Endothelial cell of umbilical vein (primary cell): Measurements from ENCODE around the gene SGPL1. TPM values are rescaled to one million over a fixed set of nuclear protein-coding genes. Genes with fewer than 3 reads are reported as not detected.

Experiments used
- BruUV-seq: library from RNA; stranded (reverse); fragments of 400-500 nt; replicated peaks from 2 replicates; lab custom pipeline; 2021; lab: Mats Ljungman, UMichigan
- CTCF ChIA-PET: fragments of 300-600, 350-600 bp; sonication (Branson Sonifier 250); formaldehyde crosslinking; loops from one replicate; lab custom pipeline; 2021; ENCODE audit warnings: antibody characterized with exemption, inconsistent platforms; lab: Charles Lee
- POLR2A ChIA-PET: fragments of 300-600, 350-600 bp; sonication (Branson Sonifier 250); formaldehyde crosslinking; loops from one replicate; lab custom pipeline; 2021; ENCODE audit warnings: antibody characterized with exemption, inconsistent platforms; lab: Charles Lee
- DNase-seq: peaks from one replicate; pipeline ENCODE4 v3.0.0-alpha.2; 2011; ENCODE audit warnings: low read depth, low spot score
- FAIRE-seq: peaks from 2 replicates; lab custom pipeline; 2011; peaks lifted over from hg19 to GRCh38; lab: Jason Lieb, UNC
- H2AFZ ChIP-seq: 2 replicates; pipeline ENCODE4 v1.6.0; 2012; ENCODE audit warnings: low read depth, low read length, control low read depth, inconsistent platforms
- H3K27ac ChIP-seq: 2 replicates; pipeline ENCODE4 v1.5.1; 2011; ENCODE audit warnings: low read depth, mild to moderate bottlenecking, control low read depth, low read length, moderate library complexity; ENCODE audit not compliant: insufficient read depth
- H3K27me3 ChIP-seq, 2 experiments: 2 replicates each; pipeline versions ENCODE4 v1.6.0 to v1.6.1; 2011; ENCODE audit warnings: low read length in 2 of 2, mixed read lengths in 1 of 2; ENCODE audit not compliant: control insufficient read depth in 2 of 2, insufficient read depth in 2 of 2
- H3K36me3 ChIP-seq, 2 experiments: 2 replicates in 1 of 2; 3 replicates in 1 of 2; pipeline ENCODE4 v1.5.1; 2011; ENCODE audit warnings: low read length in 2 of 2, mild to moderate bottlenecking in 1 of 2, moderate library complexity in 1 of 2; ENCODE audit not compliant: control insufficient read depth in 2 of 2, insufficient read depth in 2 of 2; ENCODE audit errors: extremely low read depth in 1 of 2
- H3K4me1 ChIP-seq: 3 replicates; pipeline ENCODE4 v1.5.1; 2011; ENCODE audit warnings: mild to moderate bottlenecking, low read length; ENCODE audit not compliant: control insufficient read depth, insufficient read depth; ENCODE audit errors: extremely low read depth
- H3K4me2 ChIP-seq: 2 replicates; pipeline ENCODE4 v1.6.1; 2011; ENCODE audit warnings: low read length, control low read depth, mixed read lengths; ENCODE audit not compliant: insufficient read depth
- H3K4me3 ChIP-seq, 3 experiments: fragments of 200-600 bp in 1 of 3; sonication (generic), shearing (Covaris generic) in 1 of 3; replicated peaks in 1 of 3; 2 replicates each; pipeline ENCODE4 v1.5.1; 2011 to 2016; ENCODE audit warnings: control low read depth in 3 of 3, low read length in 3 of 3, mild to moderate bottlenecking in 2 of 3, inconsistent platforms in 1 of 3, low read depth in 1 of 3, moderate library complexity in 1 of 3; ENCODE audit not compliant: insufficient read depth in 1 of 3
- H3K79me2 ChIP-seq: 2 replicates; pipeline ENCODE4 v1.6.0; 2012; ENCODE audit warnings: low read length, inconsistent platforms; ENCODE audit not compliant: control insufficient read depth, insufficient read depth
- H3K9ac ChIP-seq: replicated peaks from 2 replicates; pipeline ENCODE3; 2011; ENCODE audit warnings: low read length, control low read depth; ENCODE audit not compliant: insufficient read depth; ENCODE audit errors: extremely low read depth
- H3K9me1 ChIP-seq: replicated peaks from 3 replicates; pipeline ENCODE4 v1.6.0; 2011; ENCODE audit warnings: mild to moderate bottlenecking, low read length; ENCODE audit not compliant: control insufficient read depth, insufficient read depth; ENCODE audit errors: extremely low read depth
- H3K9me3 ChIP-seq: replicated peaks from 2 replicates; pipeline ENCODE4 v1.5.1; 2012; ENCODE audit warnings: low read length, inconsistent platforms; ENCODE audit not compliant: control insufficient read depth, insufficient read depth
- H4K20me1 ChIP-seq: replicated peaks from 2 replicates; pipeline ENCODE3; 2011; ENCODE audit warnings: mild to moderate bottlenecking, low read length; ENCODE audit not compliant: control insufficient read depth, insufficient read depth; ENCODE audit errors: extremely low read depth
- EZH2 ChIP-seq: IDR thresholded peaks from 2 replicates; pipeline ENCODE4 v1.6.1; 2012; ENCODE audit warnings: borderline replicate concordance, low read depth, mild to moderate bottlenecking, moderate library complexity, low read length, inconsistent platforms; ENCODE audit not compliant: severe bottlenecking
- FOS ChIP-seq: IDR thresholded peaks from 2 replicates; pipeline ENCODE4 v1.6.1; 2011; ENCODE audit warnings: mild to moderate bottlenecking, low read length, moderate library complexity, borderline replicate concordance; ENCODE audit not compliant: insufficient read depth
- GATA2 ChIP-seq: IDR thresholded peaks from 2 replicates; pipeline ENCODE4 v1.7.0; 2011; ENCODE audit warnings: low read depth, mild to moderate bottlenecking, moderate library complexity, mixed read lengths, low read length; ENCODE audit not compliant: insufficient read length, insufficient read depth
- JUN ChIP-seq: IDR thresholded peaks from 2 replicates; pipeline ENCODE4 v1.6.1; 2011; ENCODE audit warnings: borderline replicate concordance, low read depth; ENCODE audit not compliant: insufficient read length, insufficient read depth
- MYC ChIP-seq: IDR thresholded peaks from one replicate; pipeline ENCODE4 v1.6.1; 2011; ENCODE audit warnings: mild to moderate bottlenecking, low read depth, low read length
- POLR2A ChIP-seq: IDR thresholded peaks from 2 replicates; pipeline ENCODE4 v1.6.1; 2012; ENCODE audit warnings: low read depth, mild to moderate bottlenecking, control low read depth, low read length
- POLR2AphosphoS5 ChIP-seq: IDR thresholded peaks from 2 replicates; pipeline ENCODE4 v1.6.1; 2012; ENCODE audit warnings: low read depth, mild to moderate bottlenecking, control low read depth, low read length, moderate library complexity; ENCODE audit not compliant: insufficient read depth
- dilution Hi-C: fragments of 300-500 bp; cut with MboI; formaldehyde crosslinking; loops from one replicate; pipeline ENCODE4 v1.15.0; 2019; ENCODE audit warnings: low sequenced_read_pairs; ENCODE audit not compliant: extremely low pct_ligation_motif_present
- intact Hi-C: fragments of 100-400 bp; cut with micrococcal nuclease; formaldehyde crosslinking; loops from one replicate; pipeline ENCODE4 v1.10.0; 2022
- polyA plus RNA-seq, 4 experiments: library from polyadenylated mRNA; depleted of rRNA in 3 of 4; stranded (reverse) in 3 of 4; unstranded in 1 of 4; fragments of >200 nt; gene quantifications; 2 replicates each; pipeline versions ENCODE4 v1.2.1 to v1.2.3, GENCODE V29; 2011 to 2012; ENCODE audit warnings: missing spikeins in 1 of 4
- total RNA-seq: library from RNA; stranded (reverse); gene quantifications from 2 replicates; pipeline ENCODE4 v1.2.3, GENCODE V29; 2021
- TF ChIP-seq, protein P1 (sequence below): IDR thresholded peaks from 2 replicates; pipeline ENCODE4 v1.6.1; 2011; ENCODE audit not compliant: insufficient read depth, insufficient read length
- TF ChIP-seq, protein P2 (sequence below), 2 donors: IDR thresholded peaks; 1 replicate in 1 of 2; 2 replicates in 1 of 2; pipeline ENCODE4 v1.5.1; 2011; ENCODE audit warnings: low read length in 2 of 2, mild to moderate bottlenecking in 2 of 2, moderate library complexity in 2 of 2, control low read depth in 1 of 2, inconsistent platforms in 1 of 2, low read depth in 1 of 2; ENCODE audit not compliant: insufficient read depth in 1 of 2; ENCODE audit errors: extremely low read depth in 1 of 2

SGPL1 gene
- total and polyA plus RNA-seq, 2 donors (not counting 3 experiments of a cell fraction or from before 2014, with no cell fraction given), result 11.4 to 25.2 TPM

DNA sequence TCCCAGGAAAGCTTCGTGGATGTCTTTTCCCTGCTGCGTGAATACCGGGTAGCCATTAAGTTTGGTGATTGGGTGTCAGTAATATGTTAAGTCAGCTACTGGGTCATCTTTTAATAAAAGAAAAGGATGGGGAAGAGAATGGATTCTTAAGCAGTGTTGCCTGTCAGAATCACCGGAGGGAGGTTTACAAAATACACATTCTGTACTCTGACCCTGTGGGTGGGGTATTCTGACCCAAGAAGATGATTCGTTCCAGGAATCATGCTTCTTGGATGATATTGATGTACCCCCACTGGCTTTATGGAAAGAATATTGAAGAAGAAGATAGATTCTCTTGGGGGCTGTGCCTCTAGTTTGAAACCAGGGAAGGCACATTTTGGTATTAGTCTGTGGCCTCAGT is 18.3 kb downstream of the SGPL1 start:
- CTCF ChIA-PET, result interaction anchor here (0.9 to 2.8 kb wide), 3 partner anchors 14 to 69 kb away, joined by 3 to 19 read pairs (median 3); partner anchors contain the start of gene SGPL1
- peak overlapping the region; percentile 48 for H3K9ac ChIP-seq
- no peak for FAIRE-seq
- H3K4me1 ChIP-seq, result peaks cover 33% of the 10 kb centered on the region
- H4K20me1 ChIP-seq, result no peaks in the 10 kb centered on the region
- POLR2A ChIA-PET, result no interaction called here
- TF ChIP-seq, protein P1, sequence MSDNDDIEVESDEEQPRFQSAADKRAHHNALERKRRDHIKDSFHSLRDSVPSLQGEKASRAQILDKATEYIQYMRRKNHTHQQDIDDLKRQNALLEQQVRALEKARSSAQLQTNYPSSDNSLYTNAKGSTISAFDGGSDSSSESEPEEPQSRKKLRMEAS, result no peak
- no peak for TF ChIP-seq MYC
- TF ChIP-seq POLR2A, result no peak
- TF ChIP-seq FOS, result no peak
- no peak for TF ChIP-seq JUN
- TF ChIP-seq, protein P2, sequence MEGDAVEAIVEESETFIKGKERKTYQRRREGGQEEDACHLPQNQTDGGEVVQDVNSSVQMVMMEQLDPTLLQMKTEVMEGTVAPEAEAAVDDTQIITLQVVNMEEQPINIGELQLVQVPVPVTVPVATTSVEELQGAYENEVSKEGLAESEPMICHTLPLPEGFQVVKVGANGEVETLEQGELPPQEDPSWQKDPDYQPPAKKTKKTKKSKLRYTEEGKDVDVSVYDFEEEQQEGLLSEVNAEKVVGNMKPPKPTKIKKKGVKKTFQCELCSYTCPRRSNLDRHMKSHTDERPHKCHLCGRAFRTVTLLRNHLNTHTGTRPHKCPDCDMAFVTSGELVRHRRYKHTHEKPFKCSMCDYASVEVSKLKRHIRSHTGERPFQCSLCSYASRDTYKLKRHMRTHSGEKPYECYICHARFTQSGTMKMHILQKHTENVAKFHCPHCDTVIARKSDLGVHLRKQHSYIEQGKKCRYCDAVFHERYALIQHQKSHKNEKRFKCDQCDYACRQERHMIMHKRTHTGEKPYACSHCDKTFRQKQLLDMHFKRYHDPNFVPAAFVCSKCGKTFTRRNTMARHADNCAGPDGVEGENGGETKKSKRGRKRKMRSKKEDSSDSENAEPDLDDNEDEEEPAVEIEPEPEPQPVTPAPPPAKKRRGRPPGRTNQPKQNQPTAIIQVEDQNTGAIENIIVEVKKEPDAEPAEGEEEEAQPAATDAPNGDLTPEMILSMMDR (IDR thresholded peaks at IDR 0.05; ENCODE audit: extremely low read depth in 1 of 2, insufficient read depth in 1 of 2, low read depth in 1 of 2, low read length in 2 of 2), result no peak
- no peak for TF ChIP-seq POLR2AphosphoS5
- TF ChIP-seq EZH2, result no peak
- TF ChIP-seq GATA2, result no peak
- H3K36me3 ChIP-seq, result peaks cover 0 to 3% of the 10 kb centered on the region in 2 experiments
- no peaks in the 10 kb centered on the region for H3K27me3 ChIP-seq
- no peaks in the 10 kb centered on the region for H3K9me1 ChIP-seq
- BruUV-seq, result no TSS peak
- peaks cover 30% of the 10 kb centered on the region for H3K79me2 ChIP-seq
- H3K4me3 ChIP-seq, result no peak overlapping the region
- DNase-seq, result no peak
- dilution Hi-C loops (no loop called here), intact Hi-C loops (no loop called here)
- no peak overlapping the region for H2AFZ ChIP-seq
- H3K9me3 ChIP-seq, result no peaks in the 10 kb centered on the region
- H3K4me2 ChIP-seq, result no peak overlapping the region
- H3K27ac ChIP-seq, result peak overlapping the region; percentile 87
